ENCODE results near the gene ZBTB7B. TPM values are rescaled to one million over a fixed set of nuclear protein-coding genes. Genes with fewer than 3 reads are reported as not detected.

ZBTB7B gene
- polyA plus RNA-seq, 1 experiment, result 8.7 TPM

- no peak for TF ChIP-seq CTCF (IDR thresholded peaks at IDR 0.05; ENCODE audit: low read depth, low read length)
- ChIA-PET POLR2A (no interaction called here), CTCF (interaction anchor here (1.7 kb wide), 1 partner anchor 16 kb away, joined by 7 read pairs; no protein-coding TSS in a partner anchor)
- Histone ChIP-seq H3K27me3 (ENCODE audit: control insufficient read depth, insufficient read depth, low read length) (peaks cover 41% of the 10 kb centered on the region), H3K27ac (ENCODE audit: low read depth, low read length) (no peak within 1 kb of the TSS), H3K9me3 (ENCODE audit: control insufficient read depth, insufficient read depth, low read length) (no peaks in the 10 kb centered on the region), H3K4me3 (ENCODE audit: low read depth, low read length) (no peak within 1 kb of the TSS)
- no peak for DNase-seq (ENCODE audit: low read depth, low spot score)
These were observed 30.9 kb downstream of the ZBTB7B start, which contains the start of the genes DCST1 and DCST2 for GRCh38 chr1:155033524-155033923. DCST1 (plus strand) TSS chr1:155033824; CDS start chr1:155034037, 213 bp downstream. DCST2 (minus strand) TSS chr1:155033781; CDS start chr1:155033701, 80 bp downstream.

GRCh38 chr1:155034318-155035208 is 32.0 kb downstream of the ZBTB7B start:
- no peak overlapping the region for H3K4me3 ChIP-seq (ENCODE audit: low read depth, low read length)
- no peaks in the 10 kb centered on the region for H3K9me3 ChIP-seq (ENCODE audit: control insufficient read depth, insufficient read depth, low read length)
- TF ChIP-seq CTCF (IDR thresholded peaks at IDR 0.05; ENCODE audit: low read depth, low read length), result no peak
- DNase-seq (ENCODE audit: low read depth, low spot score), result no peak
- ChIA-PET POLR2A (no interaction called here), CTCF (interaction anchor here (0.8 to 1.3 kb wide), 2 partner anchors 9 to 17 kb away, joined by 3 to 7 read pairs; no protein-coding TSS in a partner anchor)
- peaks cover 46% of the 10 kb centered on the region for H3K27me3 ChIP-seq (ENCODE audit: control insufficient read depth, insufficient read depth, low read length)
- no peak overlapping the region for H3K27ac ChIP-seq (ENCODE audit: low read depth, low read length)

- CTCF ChIA-PET, result interaction anchor here (1.3 kb wide), 1 partner anchor 8 kb away, joined by 7 read pairs; no protein-coding TSS in a partner anchor
- Histone ChIP-seq H3K27ac (ENCODE audit: low read depth, low read length) (no peak overlapping the region), H3K4me3 (ENCODE audit: low read depth, low read length) (no peak overlapping the region), H3K27me3 (ENCODE audit: control insufficient read depth, insufficient read depth, low read length) (peaks cover 39% of the 10 kb centered on the region), H3K9me3 (ENCODE audit: control insufficient read depth, insufficient read depth, low read length) (no peaks in the 10 kb centered on the region)
- no peak for DNase-seq (ENCODE audit: low read depth, low spot score)
- POLR2A ChIA-PET, result no interaction called here
- no peak for TF ChIP-seq CTCF (IDR thresholded peaks at IDR 0.05; ENCODE audit: low read depth, low read length)
These were observed 33.3 kb downstream of the ZBTB7B start for GRCh38 chr1:155035936-155036335.

- no peak for TF ChIP-seq CTCF (IDR thresholded peaks at IDR 0.05; ENCODE audit: low read depth, low read length)
- Histone ChIP-seq H3K27me3 (ENCODE audit: control insufficient read depth, insufficient read depth, low read length) (peaks cover 40% of the 10 kb centered on the region), H3K9me3 (ENCODE audit: control insufficient read depth, insufficient read depth, low read length) (no peaks in the 10 kb centered on the region), H3K4me3 (ENCODE audit: low read depth, low read length) (no peak overlapping the region), H3K27ac (ENCODE audit: low read depth, low read length) (no peak overlapping the region)
- CTCF ChIA-PET, result interaction anchor here (1.6 kb wide), 1 partner anchor 14 kb away, joined by 7 read pairs; the partner anchor contains the start of gene ADAM15
- POLR2A ChIA-PET, result interaction anchor here (0.7 kb wide), 1 partner anchor 1453 kb away, joined by 11 read pairs; no protein-coding TSS in a partner anchor
- no peak for DNase-seq (ENCODE audit: low read depth, low spot score)
These were observed 34.4 kb downstream of the ZBTB7B start for GRCh38 chr1:155037043-155037442.

Data from AG04450 (cell line).